T47D (cell line): ENCODE data around the gene BUD13.
"Not testable (repeated sequence)": the region's sequence is repeated elsewhere in the genome, so short reads cannot be mapped to it uniquely, and the experiment has no call there.

ENCODE experiments used
- DNase-seq, 2 experiments: peaks; one replicate each; pipeline versions ENCODE4 v3.0.0 to v3.0.0-alpha.2; 2011 to 2012; ENCODE audit warnings: low read depth in 1 of 2, low spot score in 1 of 2
- JUND ChIP-seq: IDR thresholded peaks from 2 replicates; pipeline ENCODE4 v1.6.1; 2012; ENCODE audit warnings: low read depth
- in situ Hi-C: cut with HindIII; loops from 2 replicates; pipeline ENCODE4 v1.10.0; 2016; ENCODE audit warnings: low sequenced_read_pairs, low pct_unique_long_range_greater_than_20kb

Gene BUD13

DNA sequence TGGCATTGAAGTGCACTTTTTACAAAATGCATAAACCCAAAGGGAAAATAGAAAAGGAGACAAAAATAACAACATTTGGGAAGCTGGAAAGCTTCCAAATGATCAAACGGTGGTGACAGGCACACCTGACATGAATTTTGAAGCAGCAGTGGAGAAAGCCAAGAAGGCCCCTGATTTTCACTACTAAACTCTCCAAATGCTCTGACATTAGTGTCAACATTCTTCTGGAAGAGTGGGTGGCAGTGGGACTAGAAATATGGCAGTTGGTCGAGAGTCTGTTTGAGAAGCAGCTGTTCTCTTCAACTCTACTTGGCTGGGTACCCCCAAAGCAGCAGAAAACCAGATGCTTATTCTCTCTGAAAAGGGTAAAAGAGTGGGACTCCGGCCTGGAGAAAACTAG, 31.2 kb upstream of the BUD13 start:
- no peak for TF ChIP-seq JUND
- DNase-seq = no peak
- in situ Hi-C loops = no loop called here

DNA sequence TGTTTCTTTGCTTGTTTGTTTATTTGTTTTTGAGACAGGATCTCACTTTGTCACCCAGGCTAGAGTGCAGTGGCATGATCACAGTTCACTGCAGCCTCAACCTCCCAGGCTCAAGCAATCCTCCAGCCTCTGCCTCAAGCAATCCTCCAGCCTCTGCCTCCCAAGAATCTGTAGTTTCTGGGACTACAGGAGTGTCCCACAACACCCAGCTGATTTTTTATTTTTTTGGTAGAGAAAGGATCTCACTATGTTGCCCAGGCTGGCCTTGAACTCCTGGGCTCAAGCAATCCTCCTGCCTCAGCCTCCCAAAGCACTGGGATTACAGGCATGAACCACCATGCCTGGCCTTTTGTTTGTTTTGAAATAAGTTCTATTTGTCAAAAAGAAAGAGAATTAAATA, 28.9 kb upstream of the BUD13 start:
- in situ Hi-C loops, DNase-seq: not testable (repeated sequence)

DNA sequence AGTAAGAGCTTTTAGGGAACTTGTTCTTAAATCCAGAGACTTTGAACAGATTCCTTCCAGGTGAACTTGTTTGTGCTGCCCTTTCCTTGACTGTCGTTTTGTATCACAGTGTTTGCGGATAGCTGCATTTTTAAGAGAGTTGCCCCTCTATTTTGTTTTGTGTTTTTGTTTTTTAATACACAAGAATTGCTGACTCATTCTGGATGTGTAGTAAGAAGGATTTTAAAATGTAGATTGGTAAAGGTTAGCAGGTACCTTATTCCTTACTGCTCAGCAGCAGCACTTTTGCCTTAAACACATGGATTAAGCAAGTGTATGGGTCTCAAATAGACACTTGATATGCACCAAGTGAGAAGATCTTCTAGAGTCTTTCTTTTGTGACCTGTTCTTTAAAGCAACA, 27.8 kb upstream of the BUD13 start:
- in situ Hi-C loops = no loop called here
- DNase-seq = no peak
- TF ChIP-seq JUND = no peak

DNA sequence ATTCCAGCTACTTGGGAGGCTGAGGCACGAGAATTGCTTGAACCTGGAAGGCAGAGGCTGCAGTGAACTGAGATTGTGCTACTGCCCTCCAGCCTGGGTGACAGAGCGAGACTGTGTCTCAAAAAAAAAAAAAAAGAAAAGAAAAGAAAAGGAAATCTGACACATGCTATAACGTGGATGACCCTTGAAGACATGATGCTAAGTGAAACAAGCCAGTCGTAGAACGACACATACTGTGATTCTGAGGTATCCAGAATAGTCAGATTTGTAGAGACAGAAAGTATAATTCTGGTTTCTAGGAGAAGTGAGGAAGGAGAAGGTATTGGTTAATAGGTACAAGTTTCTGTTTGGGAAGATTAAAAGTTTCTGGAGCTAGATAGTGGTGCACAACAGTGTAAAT, 25.6 kb upstream of the BUD13 start:
- no peak for TF ChIP-seq JUND
- no peak for DNase-seq
- in situ Hi-C loops = no loop called here

DNA sequence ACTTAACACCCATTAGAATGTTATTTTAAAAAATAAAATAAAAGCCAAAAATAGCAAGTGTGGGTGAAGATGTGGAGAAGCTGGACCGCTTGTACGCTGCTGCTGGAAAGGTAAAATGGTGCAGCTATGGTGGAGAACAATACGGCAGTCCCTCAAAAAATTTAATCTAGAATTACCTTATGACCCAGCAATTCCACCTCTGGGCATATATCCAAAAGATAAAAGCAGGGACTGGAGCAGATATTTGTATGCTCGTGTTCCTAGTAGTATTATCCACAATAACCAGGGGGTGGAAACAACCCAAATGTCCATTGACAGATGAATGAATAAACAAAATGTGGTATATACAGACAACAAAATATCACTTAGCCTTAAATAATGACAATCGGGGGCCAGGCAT, 25.0 kb upstream of the BUD13 start:
- TF ChIP-seq JUND = no peak
- in situ Hi-C loops = no loop called here
- no peak for DNase-seq

DNA sequence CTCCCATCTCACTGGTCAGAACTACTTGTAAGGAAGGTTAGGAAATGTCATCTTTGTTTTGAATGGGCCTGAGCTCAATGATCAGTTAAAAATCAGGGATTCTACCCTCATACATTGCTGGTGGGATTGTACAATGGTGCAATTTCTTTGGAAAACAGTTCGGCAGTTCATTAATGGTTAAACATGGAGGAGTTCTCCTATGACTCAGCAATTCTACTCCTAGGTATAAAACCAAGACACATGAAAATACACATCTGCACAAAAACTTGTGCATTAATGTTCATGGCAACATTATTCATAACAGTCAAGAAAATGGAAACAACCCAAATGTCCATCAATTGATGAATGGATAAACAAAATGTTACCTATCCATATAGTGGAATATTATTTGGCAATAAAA, 23.8 kb upstream of the BUD13 start:
- no peak for TF ChIP-seq JUND
- no peak for DNase-seq
- in situ Hi-C loops = no loop called here

GRCh38 chr11:116794851-116795250, 22.1 kb upstream of the BUD13 start:
- TF ChIP-seq JUND = no peak
- DNase-seq = no peak
- in situ Hi-C loops = no loop called here

- in situ Hi-C loops = no loop called here
- peak in 1 of 2 experiments; percentile 55 for DNase-seq
Observed at GRCh38 chr11:116793772-116794097, 20.9 kb upstream of the BUD13 start.

GRCh38 chr11:116792869-116793771, 20.3 kb upstream of the BUD13 start:
- no peak for DNase-seq
- in situ Hi-C loops = no loop called here
- TF ChIP-seq JUND = no peak

More at GRCh38 chr11:116793772-116794097, 20.9 kb upstream of the BUD13 start:
- no peak for TF ChIP-seq JUND

- DNase-seq = no peak
- in situ Hi-C loops = no loop called here
Observed at GRCh38 chr11:116792144-116792868, 19.5 kb upstream of the BUD13 start.

GRCh38 chr11:116791813-116792143, 19.0 kb upstream of the BUD13 start, which contains the start of gene APOA5:
TSS of gene APOA5 (minus strand) at chr11:116791879. CDS start at chr11:116791860, 19 bp downstream.
- in situ Hi-C loops = no loop called here
- DNase-seq = no peak
- TF ChIP-seq JUND = no peak

More at GRCh38 chr11:116792144-116792868, 19.5 kb upstream of the BUD13 start:
- TF ChIP-seq JUND = no peak

DNA sequence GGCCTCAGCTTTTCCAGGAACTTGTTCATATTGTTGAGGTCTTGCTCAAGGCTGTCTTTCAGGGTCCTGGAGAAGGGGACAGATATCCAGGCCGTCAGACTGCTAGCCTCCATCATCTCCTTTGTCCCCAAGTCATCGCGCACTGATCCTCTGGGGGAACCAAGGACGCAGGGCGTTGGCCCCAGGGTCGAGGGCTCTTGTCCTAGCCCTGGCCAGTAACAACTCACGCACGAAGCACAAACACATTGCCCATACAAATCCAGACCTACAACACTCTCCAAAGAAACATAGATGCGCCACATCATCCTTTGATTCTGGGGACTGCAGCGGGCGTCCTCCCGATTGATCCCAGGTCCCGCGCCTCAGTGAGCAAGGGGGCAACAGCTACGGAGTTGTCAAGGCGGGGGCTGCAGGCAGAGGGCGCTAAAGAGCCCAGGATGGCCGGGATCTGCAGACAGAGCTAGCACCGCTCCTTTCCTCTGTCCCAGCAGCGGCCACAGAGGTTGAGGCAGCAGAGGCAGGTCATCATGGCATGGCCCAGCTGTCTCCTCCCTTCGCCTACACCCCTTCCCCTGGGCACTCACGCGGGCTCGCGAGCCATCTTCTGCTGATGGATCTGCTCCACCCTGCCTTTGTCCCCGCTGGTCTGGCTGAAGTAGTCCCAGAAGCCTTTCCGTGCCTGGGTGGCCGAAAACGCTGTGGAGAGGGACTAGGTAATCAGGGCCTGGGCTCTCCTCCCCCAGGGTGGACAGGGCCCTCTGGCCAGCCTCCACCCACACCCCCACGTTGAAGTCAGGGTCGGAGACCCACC, 18.4 kb upstream of the BUD13 start:
- peak; percentile 69 to 93 for DNase-seq
- in situ Hi-C loops = no loop called here
- TF ChIP-seq JUND = no peak
